Left ventricle myocardium superior (tissue), 1 donor: ENCODE measurements around the gene GINS2. TPM values are rescaled to one million over a fixed set of nuclear protein-coding genes. Genes with fewer than 3 reads are reported as not detected.
A peak's percentile ranks its signal among the peaks of the same experiment; 100 is the strongest.

ENCODE experiments used
- ATAC-seq: fragments of 200-7000 bp; cut with Tn5 transposase; one replicate; pipeline ENCODE4 v1.9.1; 2020; ENCODE audit warnings: mild to moderate bottlenecking, moderate library complexity
- DNase-seq: peaks from one replicate; pipeline ENCODE4 v3.0.0-alpha.2; 2020
- intact Hi-C: fragments of 100-400 bp; cut with micrococcal nuclease; formaldehyde crosslinking; loops from one replicate; pipeline ENCODE4 v1.11.0; 2022
- total RNA-seq: library from RNA; stranded (reverse); fragmentation: NEBNext Ultra II Directional; extraction: Animal tissue kit (Norgen Biotek cat#: 25700); gene quantifications from one replicate; pipeline ENCODE4 v1.2.1, GENCODE V29; 2021
- donor health status: DM: no; HTN: yes; CAD: no; lungs with severe emphysema.

GINS2 gene
- total RNA-seq, 1 donor from 2014 or later: 0.42 TPM

DNA sequence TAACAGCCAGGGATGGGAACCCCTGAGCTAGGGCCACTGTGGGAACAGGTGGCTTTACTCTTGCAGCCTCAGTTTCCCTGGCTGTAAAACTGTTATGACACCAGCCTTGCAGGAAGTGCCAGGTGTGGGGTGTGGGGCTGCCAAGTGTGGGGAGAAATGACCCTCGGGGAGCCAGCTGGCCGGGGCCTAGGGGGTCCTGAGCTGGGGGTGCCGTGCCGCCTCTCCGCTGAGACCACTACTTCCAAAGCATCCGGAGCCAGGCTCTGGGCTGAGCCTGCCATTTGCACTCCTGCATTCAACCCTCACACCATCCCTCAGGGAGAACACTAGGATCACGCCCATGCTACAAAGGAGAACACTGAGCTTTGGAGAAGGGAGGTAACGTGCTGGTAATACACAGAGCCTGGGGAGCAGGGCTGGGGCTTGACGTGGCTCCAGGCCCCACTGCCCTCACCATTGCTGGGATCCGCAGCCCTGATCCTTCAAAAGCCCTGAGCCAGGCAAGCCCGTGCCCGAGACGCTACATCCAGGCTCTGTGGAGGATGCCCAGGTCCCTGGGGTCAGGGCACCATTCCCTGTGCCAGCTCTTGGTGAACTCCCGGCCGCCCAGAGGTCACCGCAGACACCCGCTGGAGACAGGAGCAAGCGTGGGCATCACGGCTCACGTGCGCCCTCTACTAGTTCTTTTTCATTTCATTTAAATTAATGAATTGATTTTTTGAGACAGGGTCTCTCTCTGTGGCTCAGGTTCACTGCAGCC is 28.8 kb upstream of the GINS2 start:
- DNase-seq (peak; percentile 74), ATAC-seq (peak; percentile 70)
- intact Hi-C loops: no loop called here

DNA sequence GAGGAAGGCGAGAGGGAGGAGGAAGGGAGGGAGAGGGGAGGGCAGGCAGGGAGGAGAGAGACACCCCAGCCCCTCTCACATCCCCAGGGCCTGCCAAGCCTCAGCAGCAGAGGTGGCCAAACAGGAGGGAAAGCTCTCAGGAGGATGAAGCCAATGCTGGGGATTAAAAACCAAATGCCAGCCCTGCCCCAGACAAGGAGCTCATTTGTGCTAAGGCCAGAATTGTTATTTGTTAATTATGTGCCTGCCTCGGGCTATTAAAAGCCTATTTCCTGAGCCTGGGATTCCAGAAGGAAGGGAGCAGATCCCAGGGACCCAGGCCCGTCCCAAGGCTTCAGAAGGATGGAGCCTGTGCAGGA is 27.9 kb upstream of the GINS2 start:
- ATAC-seq (no peak), DNase-seq (no peak)
- intact Hi-C loops: no loop called here

DNA sequence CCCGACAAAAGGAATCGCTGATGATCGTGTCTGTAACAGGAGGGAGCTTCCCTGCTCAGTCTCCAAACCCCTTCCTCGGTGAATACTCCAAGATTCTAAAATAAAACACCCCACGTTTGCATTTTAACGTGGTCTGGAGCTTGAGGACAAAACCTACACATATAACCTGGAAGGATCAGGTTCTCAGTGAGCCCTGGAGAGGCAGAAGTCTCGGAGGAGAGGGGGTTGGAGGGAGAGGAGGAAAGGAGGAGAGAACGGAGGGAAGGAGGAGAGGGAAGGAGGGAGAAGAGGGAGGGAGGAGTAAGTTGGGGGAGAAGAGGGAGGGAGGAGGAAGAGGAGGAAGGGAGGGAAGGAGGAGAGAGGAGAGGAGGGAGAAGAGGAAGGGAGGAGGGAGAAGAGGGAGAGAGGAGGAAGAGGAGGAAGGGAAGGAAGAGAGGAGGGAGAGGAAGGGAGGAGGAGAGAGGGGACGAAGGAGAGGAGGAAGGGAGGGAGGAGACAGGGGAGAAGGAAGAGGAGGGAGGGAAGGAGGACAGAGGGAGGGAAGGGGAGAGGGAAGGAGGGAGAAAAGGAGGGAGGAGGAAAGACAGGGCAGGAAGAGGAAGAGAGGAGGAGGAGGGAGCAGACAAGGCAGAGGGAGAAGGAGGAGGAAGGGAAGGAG is 27.4 kb upstream of the GINS2 start:
- DNase-seq: no peak
- ATAC-seq: no peak
- intact Hi-C loops: no loop called here

DNA sequence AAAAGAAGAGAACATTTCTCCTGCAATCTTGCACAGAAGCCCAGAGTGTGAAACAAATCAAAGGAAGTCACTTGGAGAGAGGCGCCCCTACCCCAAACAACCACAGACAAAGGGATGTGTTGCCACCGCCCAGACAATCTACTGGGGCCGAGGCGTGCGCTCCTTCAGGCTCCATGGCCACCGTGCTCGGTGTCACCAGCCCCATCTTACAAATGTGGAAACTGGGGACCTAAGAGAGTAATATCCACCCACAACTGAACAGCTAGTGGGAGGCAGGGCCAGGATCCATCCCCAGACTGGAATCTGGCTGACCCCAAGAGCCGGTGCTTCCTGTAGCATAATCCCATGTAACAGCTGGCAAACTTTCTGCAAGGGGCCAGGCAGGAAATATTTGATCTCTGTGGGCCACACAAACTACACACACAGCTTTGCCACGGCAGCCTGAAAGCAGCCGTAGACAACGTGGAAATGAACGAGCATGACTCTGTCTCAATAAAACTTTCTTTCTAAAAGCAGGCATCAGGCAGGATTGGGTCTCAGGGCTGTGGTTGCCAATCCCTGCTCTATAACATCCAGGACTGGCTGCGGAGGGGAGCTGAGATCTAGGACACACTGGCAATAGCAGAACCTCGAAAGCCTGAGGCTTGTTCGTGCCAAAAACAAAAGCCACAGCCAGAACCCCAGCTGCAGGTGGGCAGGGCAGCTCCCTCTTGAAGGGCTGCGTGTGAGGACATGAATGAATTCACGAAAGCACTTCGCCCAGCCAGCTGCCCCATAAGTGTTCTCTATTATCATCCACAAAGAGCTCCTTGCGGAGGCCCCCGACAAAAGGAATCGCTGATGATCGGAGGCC is 26.6 kb upstream of the GINS2 start:
- ATAC-seq: no peak
- DNase-seq: no peak
- intact Hi-C loops: no loop called here

DNA sequence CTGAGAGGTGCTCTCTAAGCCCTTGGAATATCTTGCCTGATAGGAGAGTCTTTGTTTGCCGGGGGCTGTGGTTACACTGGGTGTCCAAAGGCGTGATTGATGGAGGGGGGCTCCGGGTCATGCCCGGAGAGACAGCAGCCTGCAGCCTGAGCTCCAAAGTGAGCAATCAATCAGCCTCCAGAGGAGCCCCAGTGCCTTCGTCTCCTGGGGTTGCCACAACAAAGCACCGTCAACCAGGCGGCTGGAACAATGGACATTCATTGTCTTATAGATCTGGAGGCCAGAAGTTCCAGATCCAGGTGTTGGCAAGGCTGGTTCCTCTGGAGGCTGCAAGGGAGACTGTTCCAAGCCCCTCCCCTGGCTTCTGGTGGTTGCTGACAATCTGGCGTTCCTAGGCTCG is 24.0 kb upstream of the GINS2 start:
- DNase-seq (no peak), ATAC-seq (no peak)
- intact Hi-C loops: no loop called here

DNA sequence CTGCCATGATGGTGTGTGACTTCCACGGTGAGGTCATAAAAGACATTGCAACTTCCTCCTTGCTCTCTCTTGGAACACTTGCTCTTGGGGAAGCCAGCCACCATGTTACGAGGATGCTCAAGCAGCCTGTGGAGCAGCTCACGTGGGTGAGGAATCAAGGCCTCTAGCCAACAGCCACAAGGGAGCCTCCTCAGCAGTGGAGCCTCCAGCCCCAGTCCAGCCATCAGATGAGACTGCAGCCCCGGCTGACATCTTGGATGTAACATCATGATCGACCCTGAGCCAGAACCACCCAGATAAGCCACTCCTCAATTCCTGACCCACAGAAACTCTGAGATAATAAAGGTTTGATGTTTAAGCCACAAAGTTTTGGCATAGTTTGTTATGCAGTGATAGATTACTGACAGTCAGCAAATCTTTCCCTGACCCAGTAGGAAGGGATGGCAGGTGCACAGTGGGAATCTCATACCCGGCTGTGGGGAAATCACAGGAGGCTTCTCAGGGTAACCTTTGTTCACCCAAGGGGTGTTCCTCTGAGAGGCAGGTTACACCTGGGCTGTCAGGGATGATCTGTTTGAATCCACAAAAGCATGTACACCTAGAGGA is 23.3 kb upstream of the GINS2 start:
- ATAC-seq (no peak), DNase-seq (no peak)
- intact Hi-C loops: no loop called here

DNA sequence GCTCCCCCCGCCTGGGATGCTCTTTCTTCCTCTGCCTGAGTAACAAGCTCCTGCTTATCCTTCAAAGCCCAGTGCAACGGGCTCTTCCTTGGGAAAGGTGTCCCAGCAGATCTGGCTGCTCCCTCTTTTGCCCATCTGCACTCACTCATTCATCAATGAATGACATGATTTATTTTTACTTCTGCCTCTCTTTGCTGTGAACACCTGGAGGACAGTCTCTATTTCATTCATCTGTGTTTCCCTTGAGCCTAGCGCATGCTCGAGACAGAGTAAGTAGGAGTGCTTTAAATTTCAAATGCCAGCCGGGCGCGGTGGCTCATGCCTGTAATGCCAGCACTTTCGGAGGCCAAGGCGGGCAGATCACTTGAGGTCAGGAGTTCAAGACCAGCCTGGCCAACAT is 22.0 kb upstream of the GINS2 start:
- intact Hi-C loops: no loop called here
- DNase-seq (no peak), ATAC-seq (no peak)

DNA sequence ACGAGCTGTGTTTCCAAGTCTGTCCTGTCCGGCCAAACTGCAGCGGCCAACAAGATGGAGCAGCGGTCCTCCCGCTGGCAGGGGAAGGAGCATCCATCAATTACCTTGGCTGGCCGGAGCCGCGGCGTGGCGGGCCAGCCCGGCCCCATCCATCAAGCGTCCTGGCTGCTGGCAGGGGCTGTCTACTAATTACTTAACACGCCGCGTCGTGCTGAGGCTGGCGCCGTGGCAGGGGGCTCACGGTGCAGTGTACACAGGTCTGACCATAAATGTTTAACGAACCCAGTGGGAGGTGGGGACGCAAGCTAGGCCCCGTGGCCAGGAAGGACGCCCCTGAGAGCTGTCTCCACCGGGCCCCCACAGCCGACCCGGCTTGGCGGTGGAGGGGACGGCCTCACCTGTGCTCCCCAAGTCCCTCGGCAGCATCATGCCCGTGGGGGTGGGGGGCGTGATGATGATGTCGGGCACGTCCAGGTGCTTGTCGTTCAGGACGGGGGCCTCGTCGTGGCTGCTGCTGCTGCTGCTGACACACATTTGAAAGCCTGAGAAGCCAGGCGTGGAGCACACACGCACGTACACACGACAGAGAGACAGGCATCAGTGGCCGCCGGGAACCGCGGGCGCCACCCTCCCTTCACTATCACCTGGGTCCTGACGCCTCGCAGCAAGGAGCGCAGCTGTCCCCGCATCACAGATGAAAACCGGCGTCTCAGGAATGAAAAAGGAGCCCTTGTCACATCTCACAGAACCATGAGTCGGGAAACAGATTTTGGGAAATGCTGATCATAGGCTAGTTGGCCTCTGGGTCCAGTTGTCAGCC is 21.2 kb upstream of the GINS2 start:
- intact Hi-C loops: no loop called here
- ATAC-seq (no peak), DNase-seq (no peak)

DNA sequence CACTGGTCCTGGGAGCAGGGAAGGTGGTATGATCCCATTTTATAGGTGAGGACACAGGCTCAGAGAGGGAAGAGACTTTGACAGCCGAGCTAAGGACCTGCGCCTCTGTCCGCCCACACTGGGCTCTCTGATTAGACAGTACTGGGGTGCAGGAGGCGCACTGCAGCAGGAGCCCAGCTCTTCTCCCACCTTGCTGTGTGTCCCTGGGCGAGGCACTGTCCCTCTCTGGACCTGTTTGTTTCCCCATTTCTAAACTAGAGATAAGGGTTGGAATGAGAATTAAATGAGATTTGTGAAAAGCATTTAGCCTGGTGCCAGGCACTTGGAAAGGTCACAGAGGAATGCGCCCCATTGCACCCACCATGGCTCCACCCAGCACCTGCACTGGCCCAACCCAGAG is 19.6 kb upstream of the GINS2 start:
- ATAC-seq (no peak), DNase-seq (no peak)
- intact Hi-C loops: no loop called here

DNA sequence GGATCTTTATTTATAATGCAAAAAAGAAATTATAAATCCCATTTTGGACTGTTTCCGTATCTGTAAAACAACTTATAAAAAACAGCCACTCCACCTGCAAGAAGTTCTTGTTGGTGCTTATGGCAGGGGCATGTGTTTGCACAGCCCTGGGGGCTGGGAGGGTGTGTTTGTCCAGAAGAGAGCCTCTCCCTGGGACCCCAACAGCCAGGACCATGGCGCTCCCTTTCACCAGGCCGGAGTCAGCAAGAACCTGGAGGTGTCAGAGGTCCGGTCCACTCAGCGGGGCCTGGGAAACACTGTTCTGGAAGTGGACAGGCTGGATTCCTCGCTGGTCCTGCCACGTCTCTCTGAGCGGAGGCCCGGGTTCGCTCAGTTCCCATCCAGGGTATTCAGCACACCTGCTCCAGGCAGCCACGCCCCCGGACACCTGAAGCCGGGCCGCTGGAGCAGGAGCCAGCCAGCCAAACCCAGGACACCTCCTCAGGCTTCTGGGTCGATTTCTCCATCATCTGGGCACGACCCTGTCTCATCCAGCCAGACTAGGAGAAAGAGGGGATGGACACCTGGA is 18.9 kb upstream of the GINS2 start:
- DNase-seq (no peak), ATAC-seq (no peak)
- intact Hi-C loops: no loop called here

DNA sequence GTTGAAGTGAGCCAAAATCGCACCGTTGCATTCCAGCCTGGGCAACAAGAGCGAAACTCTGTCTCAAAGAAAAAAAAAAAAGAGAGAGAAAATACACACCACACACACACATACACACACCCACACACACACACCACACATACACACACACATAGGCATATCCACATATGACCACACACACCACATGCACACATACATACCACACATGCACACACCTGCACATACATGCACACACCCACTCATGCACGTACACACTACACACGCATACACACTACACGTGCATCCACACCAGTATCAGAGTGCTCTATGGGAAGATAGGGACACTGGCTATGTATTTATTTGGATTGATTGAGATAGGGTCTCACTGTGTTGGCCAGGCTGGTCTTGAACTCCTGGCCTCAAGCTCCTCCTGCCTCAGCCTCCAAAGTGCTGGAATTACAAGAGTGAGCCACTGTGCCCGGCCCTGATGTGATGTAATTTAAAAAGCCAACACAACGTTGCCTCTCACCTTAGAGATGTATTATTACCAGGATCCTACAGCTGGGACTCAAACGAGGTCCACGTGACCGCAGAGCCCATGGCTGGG is 17.8 kb upstream of the GINS2 start:
- DNase-seq (no peak), ATAC-seq (no peak)
- intact Hi-C loops: no loop called here

DNA sequence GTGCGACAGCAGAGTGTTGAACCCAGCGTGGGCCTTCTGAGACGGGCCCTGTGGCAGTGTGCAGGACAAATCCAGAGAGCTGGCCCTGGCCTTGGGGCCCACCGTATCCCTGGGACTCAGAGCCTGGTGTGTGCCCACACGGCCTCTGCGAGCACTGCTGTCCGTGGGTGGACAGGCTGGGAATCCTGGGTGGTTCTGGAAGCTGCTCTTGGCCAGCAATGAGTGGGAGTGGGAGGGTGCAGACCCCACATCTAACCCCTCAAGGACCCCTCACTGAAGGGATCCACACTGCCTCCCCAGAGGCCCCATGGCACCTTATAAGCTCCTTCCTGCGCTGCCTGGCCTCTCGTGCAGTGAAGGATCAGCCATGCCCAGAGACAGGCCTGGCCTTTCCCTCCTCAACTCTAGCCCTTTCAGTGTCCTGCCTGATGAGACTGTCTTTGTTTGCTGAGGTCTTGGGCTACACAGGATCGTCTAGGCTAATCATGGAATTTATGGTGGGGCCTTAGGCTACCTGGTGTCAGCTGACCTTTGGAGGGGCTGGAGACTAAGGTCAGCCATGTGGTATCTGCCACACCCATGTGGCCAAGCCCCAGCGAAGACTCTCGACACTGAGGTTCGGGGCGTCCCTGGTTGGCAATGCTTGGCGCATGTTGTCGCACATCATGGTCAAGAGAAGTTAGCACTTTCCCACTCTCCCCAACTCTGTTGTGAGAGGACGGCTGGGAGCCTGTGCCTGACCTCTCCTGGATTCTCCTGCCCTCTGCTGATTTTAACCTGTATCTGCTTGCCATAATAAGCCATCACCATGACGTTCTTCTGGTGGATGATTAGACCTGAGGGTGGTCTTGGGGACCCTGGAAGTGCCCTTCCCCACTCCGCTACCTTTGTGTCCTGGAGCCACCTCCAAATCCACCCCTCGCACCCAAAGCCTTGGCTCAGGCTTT is 16.4 kb upstream of the GINS2 start:
- ATAC-seq (no peak), DNase-seq (no peak)
- intact Hi-C loops: no loop called here

DNA sequence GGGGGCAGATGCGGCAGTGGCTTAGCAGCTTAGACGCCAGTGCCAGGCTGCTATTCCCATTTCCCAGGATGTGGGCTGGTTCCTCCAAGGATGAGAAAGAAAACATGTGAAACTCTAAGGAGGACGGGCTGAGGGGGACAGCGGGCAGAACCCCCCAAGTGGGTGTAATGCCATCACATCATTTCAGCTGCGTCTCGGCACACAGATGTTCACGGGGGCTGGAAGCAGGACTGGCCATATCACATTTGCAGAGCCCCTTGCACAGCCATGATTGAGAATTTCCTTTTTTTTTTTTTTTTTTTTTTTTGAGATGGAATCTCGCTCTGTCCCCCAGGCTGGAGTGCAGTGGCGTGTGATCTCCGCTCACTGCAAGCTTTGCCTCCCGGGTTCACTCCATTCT is 15.3 kb upstream of the GINS2 start:
- ATAC-seq: no peak
- no peak for DNase-seq
- intact Hi-C loops: no loop called here

DNA sequence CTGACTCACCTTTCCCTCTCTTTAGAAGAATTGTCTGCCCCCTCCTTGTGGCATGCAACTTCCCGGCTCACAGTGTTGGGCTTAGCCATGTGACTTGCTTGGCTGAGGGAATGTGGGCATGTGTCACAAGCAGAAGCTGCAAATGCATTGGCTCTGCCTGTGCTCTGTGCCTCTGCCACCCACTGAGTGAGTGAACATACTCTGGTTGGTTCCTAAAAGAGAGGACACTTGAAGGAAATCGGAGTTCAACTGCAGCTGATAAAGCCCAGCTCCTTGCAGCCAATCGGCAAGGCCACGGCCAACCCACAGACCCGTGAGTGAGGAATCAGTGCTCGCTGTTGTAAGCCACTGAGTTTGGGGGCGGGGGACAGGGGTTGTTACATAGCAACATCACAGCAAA is 10.9 kb upstream of the GINS2 start:
- ATAC-seq: peak; percentile 94
- DNase-seq: peak; percentile 46
- intact Hi-C loops: no loop called here

DNA sequence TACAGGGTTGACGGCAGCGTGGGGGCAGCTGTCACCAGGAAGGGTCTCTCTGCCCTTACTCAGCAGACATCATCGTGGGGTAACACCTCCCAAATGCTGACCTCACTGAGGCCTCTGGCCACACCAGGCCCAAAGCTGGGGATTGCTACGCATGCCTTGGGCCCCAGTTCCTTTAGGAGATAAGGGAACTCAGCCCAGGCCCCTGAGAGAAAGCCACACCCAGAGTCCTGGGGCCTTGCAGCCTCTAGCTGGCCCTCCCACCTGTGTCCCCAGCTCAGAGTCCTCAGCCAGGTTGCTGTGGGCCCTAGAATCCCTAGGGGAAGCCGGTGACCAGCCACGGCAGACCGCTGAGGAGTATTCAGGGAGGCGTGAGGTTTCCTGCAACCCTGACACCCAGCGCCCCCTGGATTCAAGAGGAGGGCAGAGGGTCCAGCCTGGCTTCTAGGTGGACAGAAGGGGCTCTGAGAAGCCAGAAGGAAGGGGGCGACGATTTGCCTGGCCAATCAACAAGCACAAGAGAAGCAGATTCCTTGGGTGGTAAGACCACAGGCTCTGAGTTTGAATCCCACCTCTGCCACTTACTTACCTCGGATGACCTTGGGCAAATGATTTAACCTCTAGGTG is 10.3 kb upstream of the GINS2 start:
- DNase-seq (no peak), ATAC-seq (peak; percentile 18)
- intact Hi-C loops: no loop called here

DNA sequence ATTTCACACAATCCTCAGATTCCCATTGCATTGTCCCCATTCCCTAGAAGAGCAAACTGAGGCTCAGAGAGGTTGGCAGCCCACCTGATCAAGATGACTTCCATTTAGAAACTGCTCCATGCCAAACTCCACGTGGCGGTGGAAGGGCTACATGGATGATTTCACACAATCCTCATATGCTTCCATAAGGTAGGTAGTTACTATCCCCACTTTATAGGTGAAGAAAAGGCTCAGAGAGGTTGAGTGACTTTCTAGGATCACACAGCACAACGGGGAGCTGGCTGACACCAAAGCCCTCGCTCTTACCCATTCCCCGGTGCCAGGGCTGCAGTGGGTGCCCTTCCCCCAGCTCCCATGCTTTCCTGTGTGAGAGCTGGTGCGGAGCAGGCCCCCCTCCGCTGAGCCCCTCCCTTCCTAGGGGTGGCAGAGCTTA is 9.7 kb upstream of the GINS2 start:
- no peak for DNase-seq
- intact Hi-C loops: no loop called here
- no peak for ATAC-seq

DNA sequence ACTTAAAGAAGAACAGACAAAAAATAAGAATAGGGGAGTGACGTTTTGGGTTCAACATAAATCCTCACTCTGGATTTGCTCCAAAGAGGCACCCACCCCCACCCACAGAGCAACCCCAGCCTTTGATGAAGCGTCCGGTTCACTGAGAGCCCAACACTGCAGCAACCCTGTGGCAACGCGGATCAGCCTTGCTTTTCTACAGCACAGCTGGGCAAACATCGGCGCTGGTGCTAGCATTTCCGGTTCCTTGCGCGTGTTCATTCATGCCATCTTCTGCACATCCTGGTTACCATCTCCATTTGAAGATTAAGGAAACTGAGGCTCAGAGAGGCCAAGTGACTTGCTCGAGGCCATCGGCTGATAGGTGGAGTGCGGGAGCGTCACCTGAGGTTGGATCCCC is 8.7 kb upstream of the GINS2 start:
- DNase-seq: no peak
- intact Hi-C loops: no loop called here

More for the DNA sequence above, 8.7 kb upstream of the GINS2 start:
- no peak for ATAC-seq
